SK-N-SH (cell line): Measurements from ENCODE around the gene CCNB1. TPM values are rescaled to one million over a fixed set of nuclear protein-coding genes. Genes with fewer than 3 reads are reported as not detected.
A peak's percentile ranks its signal among the peaks of the same experiment; 100 is the strongest.

Experiments
- CTCF ChIA-PET: fragments of 300-600, 350-600 bp; formaldehyde crosslinking; extraction: SDS; loops from one replicate; lab custom pipeline; 2021; lab: Yijun Ruan, JAX
- POLR2A ChIA-PET: fragments of 350-600 bp; sonication (Branson Sonifier 250); formaldehyde crosslinking; extraction: SDS; loops from one replicate; lab custom pipeline; 2020; ENCODE audit warnings: antibody characterized with exemption, inconsistent platforms; lab: Yijun Ruan, JAX
- DNase-seq: peaks from one replicate; pipeline ENCODE4 v3.0.0; 2012
- H2AFZ ChIP-seq: fragments of 200-600 bp; sonication (generic); 2 replicates; pipeline ENCODE4 v1.8.1; 2016; ENCODE audit warnings: antibody characterized with exemption, mild to moderate bottlenecking, low read depth
- H3F3A ChIP-seq: fragments of 200-600 bp; sonication (generic); replicated peaks from 2 replicates; pipeline ENCODE3; 2016; ENCODE audit warnings: antibody characterized with exemption, mild to moderate bottlenecking; ENCODE audit not compliant: insufficient read depth
- H3K27ac ChIP-seq, 2 experiments: fragments of 200-500 bp in 1 of 2; fragments of 200-600 bp in 1 of 2; sonication (Bioruptor generic) in 1 of 2; sonication (generic), shearing (Covaris generic) in 1 of 2; 2 replicates each; pipeline versions ENCODE4 v1.5.1 to v1.6.1; 2014 to 2016; ENCODE audit warnings: low read depth in 2 of 2, inconsistent platforms in 1 of 2, low read length in 1 of 2, mild to moderate bottlenecking in 1 of 2, mixed read lengths in 1 of 2
- H3K27me3 ChIP-seq: fragments of 200-600 bp; sonication (generic), shearing (Covaris generic); 2 replicates; pipeline ENCODE4 v1.6.1; 2016; ENCODE audit warnings: mixed run types; ENCODE audit not compliant: insufficient read depth
- H3K36me3 ChIP-seq, 2 experiments: fragments of 200-500 bp in 1 of 2; fragments of 200-600 bp in 1 of 2; sonication (Bioruptor generic) in 1 of 2; sonication (generic) in 1 of 2; replicated peaks in 1 of 2; 2 replicates each; pipeline versions ENCODE3 to v1.5.1; 2014 to 2016; ENCODE audit warnings: low read length in 1 of 2, mild to moderate bottlenecking in 1 of 2; ENCODE audit not compliant: insufficient read depth in 2 of 2, control insufficient read depth in 1 of 2
- H3K4me1 ChIP-seq, 2 experiments: fragments of 200-500 bp in 1 of 2; fragments of 200-600 bp in 1 of 2; sonication (Bioruptor generic) in 1 of 2; sonication (generic), shearing (Covaris generic) in 1 of 2; 2 replicates each; pipeline versions ENCODE4 v1.5.1 to v1.6.1; 2014 to 2016; ENCODE audit warnings: low read depth in 1 of 2, low read length in 1 of 2, mixed run types in 1 of 2; ENCODE audit not compliant: insufficient read depth in 2 of 2, control insufficient read depth in 1 of 2
- H3K4me2 ChIP-seq: fragments of 200-600 bp; sonication (generic), shearing (Covaris generic); 2 replicates; pipeline ENCODE4 v1.6.1; 2017; ENCODE audit warnings: mixed run types
- H3K4me3 ChIP-seq, 2 experiments: fragments of 200-500 bp in 1 of 2; fragments of 200-600 bp in 1 of 2; sonication (Bioruptor generic) in 1 of 2; sonication (generic), shearing (Covaris generic) in 1 of 2; 2 replicates each; pipeline versions ENCODE4 v1.5.1 to v1.8.1; 2014 to 2016; ENCODE audit warnings: low read depth in 2 of 2, inconsistent platforms in 1 of 2, low read length in 1 of 2, mild to moderate bottlenecking in 1 of 2, mixed read lengths in 1 of 2, moderate library complexity in 1 of 2
- H3K79me2 ChIP-seq: fragments of 200-600 bp; sonication (generic); 2 replicates; pipeline ENCODE4 v1.8.1; 2017; ENCODE audit warnings: mild to moderate bottlenecking; ENCODE audit not compliant: insufficient read depth
- H3K9ac ChIP-seq: fragments of 200-600 bp; sonication (generic); 2 replicates; pipeline ENCODE4 v1.6.1; 2017; ENCODE audit warnings: mixed run types
- H3K9me2 ChIP-seq: fragments of 200-600 bp; sonication (generic); 2 replicates; pipeline ENCODE4 v1.6.1; 2017; ENCODE audit warnings: mixed run types
- H3K9me3 ChIP-seq: fragments of 200-600 bp; sonication (generic); 2 replicates; pipeline ENCODE4 v1.6.1; 2017; ENCODE audit warnings: mixed run types, mild to moderate bottlenecking, moderate library complexity
- H4K20me1 ChIP-seq: fragments of 200-600 bp; sonication (generic); 2 replicates; pipeline ENCODE4 v1.6.1; 2017; ENCODE audit warnings: mild to moderate bottlenecking, mixed run types; ENCODE audit not compliant: insufficient read depth
- EP300 ChIP-seq, 2 experiments: IDR thresholded peaks; 2 replicates each; pipeline versions ENCODE4 v1.4.0 to v1.6.1; 2012; ENCODE audit warnings: borderline replicate concordance in 1 of 2, low read depth in 1 of 2, low read length in 1 of 2
- EZH2phosphoT487 ChIP-seq: fragments of 200-600 bp; sonication (generic); IDR thresholded peaks from 2 replicates; pipeline ENCODE4 v1.6.1; 2017; ENCODE audit warnings: low read depth, mixed run types, mild to moderate bottlenecking, antibody characterized with exemption, moderate library complexity, borderline replicate concordance
- GABPA ChIP-seq: IDR thresholded peaks from 2 replicates; pipeline ENCODE4 v1.4.0; 2012; ENCODE audit warnings: low read depth, mild to moderate bottlenecking
- GATA2 ChIP-seq: sonication (generic); formaldehyde crosslinking; IDR thresholded peaks from 2 replicates; pipeline ENCODE4 v1.5.0; 2020; ENCODE audit warnings: mild to moderate bottlenecking, missing genetic modification reagents
- IRF3 ChIP-seq: fragments of 150-350 bp; IDR thresholded peaks from 2 replicates; pipeline ENCODE4 v1.6.1; 2016; ENCODE audit warnings: mild to moderate bottlenecking, low read depth, low read length
- JUND ChIP-seq: IDR thresholded peaks from 2 replicates; pipeline ENCODE4 v1.4.0; 2012
- MAX ChIP-seq: IDR thresholded peaks from 2 replicates; pipeline ENCODE4 v1.4.0; 2012; ENCODE audit warnings: low read depth
- MXI1 ChIP-seq: IDR thresholded peaks from 2 replicates; pipeline ENCODE4 v1.6.1; 2012; ENCODE audit warnings: mild to moderate bottlenecking, low read depth, low read length, improper control_type of control experiment
- NFIC ChIP-seq: IDR thresholded peaks from 2 replicates; pipeline ENCODE4 v1.4.0; 2012; ENCODE audit warnings: borderline replicate concordance
- RAD21 ChIP-seq: IDR thresholded peaks from 2 replicates; pipeline ENCODE4 v1.6.1; 2012; ENCODE audit warnings: mild to moderate bottlenecking, low read length
- REST ChIP-seq: IDR thresholded peaks from 2 replicates; pipeline ENCODE4 v1.6.1; 2012; ENCODE audit warnings: mild to moderate bottlenecking, low read depth, low read length, moderate library complexity
- SIN3A ChIP-seq: IDR thresholded peaks from 2 replicates; pipeline ENCODE4 v1.6.1; 2012; ENCODE audit warnings: low read depth, mild to moderate bottlenecking, low read length, moderate library complexity, borderline replicate concordance
- SMC3 ChIP-seq: IDR thresholded peaks from 2 replicates; pipeline ENCODE4 v1.6.1; 2012; ENCODE audit warnings: low read depth, low read length, improper control_type of control experiment
- TAF1 ChIP-seq: IDR thresholded peaks from 2 replicates; pipeline ENCODE4 v1.6.1; 2012; ENCODE audit warnings: low read depth, mild to moderate bottlenecking, low read length, moderate library complexity, borderline replicate concordance
- TCF12 ChIP-seq: IDR thresholded peaks from 2 replicates; pipeline ENCODE4 v1.4.0; 2012
- USF1 ChIP-seq: IDR thresholded peaks from 2 replicates; pipeline ENCODE4 v1.4.0; 2012; ENCODE audit warnings: low read depth, borderline replicate concordance
- YY1 ChIP-seq: IDR thresholded peaks from 2 replicates; pipeline ENCODE4 v1.4.0; 2012; ENCODE audit warnings: low read depth, mild to moderate bottlenecking
- ZBTB33 ChIP-seq: IDR thresholded peaks from 2 replicates; pipeline ENCODE4 v1.4.0; 2012; ENCODE audit warnings: low read depth, borderline replicate concordance
- polyA plus RNA-seq, 3 experiments: library from polyadenylated mRNA; depleted of rRNA; stranded (reverse); fragments of >200 nt; gene quantifications; 2 replicates each; pipeline ENCODE4 v1.2.3, GENCODE V29; 2012

Gene CCNB1
- polyA plus RNA-seq, 1 of the 3 experiments (the other 2 are of a cell fraction) = 78.6 TPM

GRCh38 chr5:69166686-69167492, at the start of gene CCNB1 (continued):
- TF ChIP-seq USF1 = peak; percentile 90
- TF ChIP-seq YY1 = no peak
- TF ChIP-seq, all 33 proteins: peak for 15

GRCh38 chr5:69129413-69129812, 37.5 kb upstream of the CCNB1 start:
- no peak for TF ChIP-seq EP300 (IDR thresholded peaks at IDR 0.05; ENCODE audit: borderline replicate concordance in 1 of 2, low read depth in 1 of 2, low read length in 1 of 2)
- TF ChIP-seq TAF1 = no peak
- no peak for TF ChIP-seq YY1
- no peak for TF ChIP-seq JUND
- no peak for TF ChIP-seq IRF3
- no peak for TF ChIP-seq REST
- TF ChIP-seq GATA2 (CRISPR knock-in tag) = no peak
- TF ChIP-seq EZH2phosphoT487 = no peak
- no peak for TF ChIP-seq NFIC
- TF ChIP-seq SIN3A = no peak
- no peak for TF ChIP-seq SMC3
- no peak for TF ChIP-seq TCF12
- TF ChIP-seq ZBTB33 = no peak
- no peak for TF ChIP-seq MXI1
- TF ChIP-seq MAX = no peak
- TF ChIP-seq RAD21 = no peak
- no peak for TF ChIP-seq GABPA
- TF ChIP-seq, all 33 proteins: peak for 0
- Histone ChIP-seq H3K4me1 (no peaks in the 10 kb centered on the region), H3K9me3 (no peaks in the 10 kb centered on the region), H3K27ac (peak overlapping the region in 1 of 2 experiments; percentile 47; a peak in 2 of 4 replicates), H3F3A (peaks cover 30% of the 10 kb centered on the region), H3K27me3 (no peaks in the 10 kb centered on the region), H3K4me3 (no peak overlapping the region), H3K4me2 (no peak overlapping the region), H3K9ac (no peak overlapping the region), H3K79me2 (peaks cover 4% of the 10 kb centered on the region; the same call in 1 of the 2 replicates), H4K20me1 (no peaks in the 10 kb centered on the region), H2AFZ (no peak overlapping the region), H3K36me3 (peaks cover 32 to 56% of the 10 kb centered on the region in 2 experiments), H3K9me2 (no peaks in the 10 kb centered on the region)
- DNase-seq = no peak
- ChIA-PET CTCF (no interaction called here), POLR2A (no interaction called here)
